SK-N-MC (cell line): Measurements from ENCODE around the gene SYTL3.

Experiments used
- EZH2 ChIP-seq: fragments of 200-600 bp; sonication (generic); IDR thresholded peaks from one replicate; pipeline ENCODE4 v1.6.1; 2017; ENCODE audit warnings: antibody characterized with exemption
- FOXP2 ChIP-seq: optimal IDR thresholded peaks from 2 replicates; pipeline ENCODE3; 2011; ENCODE audit warnings: mild to moderate bottlenecking, moderate library complexity; ENCODE audit not compliant: insufficient read depth; ENCODE audit errors: extremely low read length, control extremely low read depth
- POLR2AphosphoS5 ChIP-seq: IDR thresholded peaks from 2 replicates; pipeline ENCODE4 v1.6.1; 2012; ENCODE audit warnings: mild to moderate bottlenecking, low read depth, low read length, borderline replicate concordance

DNA sequence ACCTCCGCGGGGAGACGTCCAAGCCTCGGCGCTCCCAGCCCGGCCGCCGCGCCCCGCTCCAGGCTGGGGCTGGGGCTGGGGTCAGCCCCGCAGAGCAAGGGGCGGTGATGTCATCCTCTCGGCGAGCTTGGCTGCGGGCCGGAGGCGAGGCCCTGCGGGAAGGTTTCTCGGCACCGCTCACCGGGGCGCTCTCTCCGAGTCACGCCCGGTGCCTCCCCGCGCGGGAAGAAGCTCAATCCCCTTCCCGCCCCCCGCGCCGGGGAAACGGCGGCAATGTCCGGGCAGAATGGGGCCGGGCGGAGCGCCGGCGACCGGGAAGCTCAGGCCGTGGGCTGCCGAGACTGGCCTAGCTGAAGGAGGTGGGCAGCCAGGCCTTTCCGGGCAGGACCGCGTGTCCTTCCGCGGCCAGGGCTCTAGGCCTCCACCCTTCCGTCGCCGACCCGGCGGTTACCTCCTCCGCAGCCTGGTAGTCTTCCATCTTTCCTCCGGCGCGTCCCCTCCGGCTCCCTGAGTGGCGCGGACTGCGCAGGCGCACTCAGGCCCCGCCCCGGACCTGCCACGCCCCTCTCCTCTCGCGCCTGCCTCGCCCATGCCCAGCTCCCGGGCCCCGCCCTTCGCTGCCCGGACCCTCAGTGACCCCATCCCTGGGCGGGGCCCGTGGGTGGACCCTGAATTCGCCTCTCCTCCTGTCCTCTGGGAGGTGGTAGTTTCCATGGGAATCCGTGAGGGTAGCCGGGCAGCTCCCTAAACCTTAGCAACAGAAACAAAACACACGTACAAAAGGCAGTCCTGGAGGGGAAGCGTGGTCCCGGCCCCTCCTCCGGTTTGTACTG, 5.4 kb upstream of the SYTL3 start, which contains the start of gene DYNLT1:
- TF ChIP-seq EZH2, result no peak
- peak; percentile 98 for TF ChIP-seq POLR2AphosphoS5
- TF ChIP-seq FOXP2, result no peak
